Uterus (tissue), 2 donors: Measurements from ENCODE around the gene LNPK.

Experiments
- POLR2A ChIP-seq, 2 donors: fragments of 450-650 bp; IDR thresholded peaks; one replicate each; pipeline ENCODE4 v1.6.1; 2016; ENCODE audit warnings: antibody characterized with exemption in 2 of 2, mild to moderate bottlenecking in 1 of 2, moderate library complexity in 1 of 2
- TF ChIP-seq, protein P1 (sequence below), 4 experiments: fragments of 200-600 bp in 2 of 4; fragments of 450-650 bp in 2 of 4; sonication (generic) in 2 of 4; IDR thresholded peaks; one replicate each; pipeline ENCODE4 v1.5.1; 2016 to 2019; ENCODE audit warnings: antibody characterized with exemption in 4 of 4, mild to moderate bottlenecking in 2 of 4, moderate library complexity in 1 of 4

DNA sequence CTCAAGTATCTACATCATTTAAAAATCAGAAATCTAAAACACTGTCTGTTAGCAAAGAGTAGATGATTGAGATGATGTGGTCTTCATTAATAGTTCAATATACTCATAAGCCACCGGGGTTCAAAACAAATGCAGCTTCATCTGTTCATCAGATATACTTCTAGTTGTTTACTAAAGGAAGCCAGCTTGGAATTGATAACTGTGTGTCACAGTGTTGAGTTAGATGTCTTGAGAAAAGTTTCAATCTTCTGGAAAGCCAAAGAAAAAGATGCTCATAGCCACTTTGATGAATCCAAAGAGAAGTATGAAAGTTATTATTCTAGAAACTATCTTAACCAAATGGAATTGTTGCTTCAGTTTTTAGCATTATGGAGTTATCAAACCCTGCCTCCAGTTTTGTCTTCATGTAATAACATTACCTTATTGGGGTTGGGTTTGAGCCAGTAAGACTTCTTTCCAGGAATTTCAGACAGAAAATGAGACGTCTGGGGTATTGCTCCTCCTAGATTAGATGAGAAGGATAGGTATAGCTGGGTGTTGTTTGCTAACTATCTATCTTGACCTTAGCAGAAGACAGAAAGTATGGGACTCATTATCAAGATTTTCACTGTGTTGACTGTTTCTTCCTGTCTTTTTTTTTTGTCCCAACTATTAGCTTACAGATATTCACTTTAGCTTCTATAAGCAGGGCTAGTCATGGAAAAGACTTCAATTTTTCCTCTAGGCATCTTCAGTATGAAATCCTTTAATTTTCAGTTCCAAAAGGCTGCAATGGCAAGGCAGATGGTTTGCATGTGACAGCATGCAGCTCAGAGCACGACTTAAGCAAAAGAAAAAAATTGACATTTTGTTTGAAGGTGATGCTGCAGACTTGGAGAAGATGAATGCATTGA is 66.5 kb downstream of the LNPK start:
- TF ChIP-seq, protein P1, sequence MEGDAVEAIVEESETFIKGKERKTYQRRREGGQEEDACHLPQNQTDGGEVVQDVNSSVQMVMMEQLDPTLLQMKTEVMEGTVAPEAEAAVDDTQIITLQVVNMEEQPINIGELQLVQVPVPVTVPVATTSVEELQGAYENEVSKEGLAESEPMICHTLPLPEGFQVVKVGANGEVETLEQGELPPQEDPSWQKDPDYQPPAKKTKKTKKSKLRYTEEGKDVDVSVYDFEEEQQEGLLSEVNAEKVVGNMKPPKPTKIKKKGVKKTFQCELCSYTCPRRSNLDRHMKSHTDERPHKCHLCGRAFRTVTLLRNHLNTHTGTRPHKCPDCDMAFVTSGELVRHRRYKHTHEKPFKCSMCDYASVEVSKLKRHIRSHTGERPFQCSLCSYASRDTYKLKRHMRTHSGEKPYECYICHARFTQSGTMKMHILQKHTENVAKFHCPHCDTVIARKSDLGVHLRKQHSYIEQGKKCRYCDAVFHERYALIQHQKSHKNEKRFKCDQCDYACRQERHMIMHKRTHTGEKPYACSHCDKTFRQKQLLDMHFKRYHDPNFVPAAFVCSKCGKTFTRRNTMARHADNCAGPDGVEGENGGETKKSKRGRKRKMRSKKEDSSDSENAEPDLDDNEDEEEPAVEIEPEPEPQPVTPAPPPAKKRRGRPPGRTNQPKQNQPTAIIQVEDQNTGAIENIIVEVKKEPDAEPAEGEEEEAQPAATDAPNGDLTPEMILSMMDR (IDR thresholded peaks at IDR 0.05): no peak
- TF ChIP-seq POLR2A (IDR thresholded peaks at IDR 0.05): no peak
